GM12874 (cell line): Measurements from ENCODE around the gene OR8D4.

Experiments
- CTCF ChIP-seq: IDR thresholded peaks from 2 replicates; pipeline ENCODE4 v1.5.1; 2011; ENCODE audit warnings: low read depth, mild to moderate bottlenecking, control low read depth, low read length, moderate library complexity; ENCODE audit not compliant: insufficient read depth

OR8D4 gene

GRCh38 chr11:123901867-123902266 is at the start of gene OR8D4:
Gene OR8D4 (plus strand): TSS chr11:123902167. CDS start chr11:123906432, 4,265 bp downstream.
- TF ChIP-seq CTCF: no peak

- no peak for TF ChIP-seq CTCF
Measured at GRCh38 chr11:123852321-123852720, 49.6 kb upstream of the OR8D4 start.

GRCh38 chr11:123853038-123853437 is 48.9 kb upstream of the OR8D4 start:
- no peak for TF ChIP-seq CTCF

GRCh38 chr11:123856444-123856843 is 45.5 kb upstream of the OR8D4 start:
- TF ChIP-seq CTCF: no peak

GRCh38 chr11:123859731-123860130 is 42.2 kb upstream of the OR8D4 start:
- no peak for TF ChIP-seq CTCF

- TF ChIP-seq CTCF: no peak
Measured at GRCh38 chr11:123880912-123881311, 21.1 kb upstream of the OR8D4 start.

GRCh38 chr11:123885570-123885969 is 16.4 kb upstream of the OR8D4 start, which contains the start of gene TMEM225:
Gene TMEM225 (minus strand): TSS chr11:123885670. CDS start chr11:123885425, 245 bp downstream.
- TF ChIP-seq CTCF: no peak

GRCh38 chr11:123892031-123892430 is 9.9 kb upstream of the OR8D4 start:
- no peak for TF ChIP-seq CTCF
